GM21515 (cell line): ENCODE results near the gene OGFRL1.

Source experiments
- ATAC-seq: cut with Tn5 transposase; IDR thresholded peaks from one replicate; pipeline ENCODE4 v1.9.1; 2021; ENCODE audit not compliant: unreplicated experiment

The OGFRL1 gene

GRCh38 chr6:71333050-71333449, 44.4 kb downstream of the OGFRL1 start:
- no peak for ATAC-seq

- ATAC-seq: no peak
Observed at GRCh38 chr6:71333697-71334096, 45.1 kb downstream of the OGFRL1 start.

GRCh38 chr6:71334768-71335167, 46.2 kb downstream of the OGFRL1 start:
- no peak for ATAC-seq

- ATAC-seq: no peak
Observed at GRCh38 chr6:71335544-71335943, 46.9 kb downstream of the OGFRL1 start.

GRCh38 chr6:71336901-71337300, 48.3 kb downstream of the OGFRL1 start:
- no peak for ATAC-seq

- no peak for ATAC-seq
Observed at GRCh38 chr6:71338540-71339316, 50.1 kb downstream of the OGFRL1 start.

- ATAC-seq: no peak
Observed at GRCh38 chr6:71342772-71343171, 54.2 kb downstream of the OGFRL1 start.

- ATAC-seq: no peak
Observed at GRCh38 chr6:71345476-71346333, 57.1 kb downstream of the OGFRL1 start.

- no peak for ATAC-seq
Observed at GRCh38 chr6:71346334-71346694, 57.7 kb downstream of the OGFRL1 start.

- ATAC-seq: no peak
Observed at GRCh38 chr6:71347119-71347518, 58.5 kb downstream of the OGFRL1 start.

GRCh38 chr6:71349395-71349794, 60.8 kb downstream of the OGFRL1 start:
- no peak for ATAC-seq

- ATAC-seq: no peak
Observed at GRCh38 chr6:71349976-71350615, 61.5 kb downstream of the OGFRL1 start.

- no peak for ATAC-seq
Observed at GRCh38 chr6:71351190-71351589, 62.6 kb downstream of the OGFRL1 start.
